Keratinocyte (primary cell): ENCODE measurements around the gene NHERF2. TPM values are rescaled to one million over a fixed set of nuclear protein-coding genes. Genes with fewer than 3 reads are reported as not detected.

ENCODE experiments used
- DNase-seq: peaks from one replicate; pipeline ENCODE4 v3.0.0-alpha.2; 2011; ENCODE audit warnings: low read depth, missing footprints, low spot score
- FAIRE-seq: peaks from 2 replicates; lab custom pipeline; 2011; peaks lifted over from hg19 to GRCh38; lab: Jason Lieb, UNC
- H2AFZ ChIP-seq: 2 replicates; pipeline ENCODE4 v1.6.0; 2012; ENCODE audit warnings: low read length, control low read depth, inconsistent platforms; ENCODE audit not compliant: control insufficient read depth
- H3K27ac ChIP-seq: 2 replicates; pipeline ENCODE4 v1.5.1; 2011; ENCODE audit warnings: low read length; ENCODE audit not compliant: control insufficient read depth, insufficient read depth
- H3K27me3 ChIP-seq: 3 replicates; pipeline ENCODE4 v1.6.0; 2011; ENCODE audit warnings: low read length; ENCODE audit not compliant: control insufficient read depth, insufficient read depth; ENCODE audit errors: extremely low read depth
- H3K36me3 ChIP-seq, 2 experiments: 2 replicates in 1 of 2; 3 replicates in 1 of 2; pipeline ENCODE4 v1.5.1; 2011; ENCODE audit warnings: low read length in 2 of 2, mild to moderate bottlenecking in 1 of 2; ENCODE audit not compliant: control insufficient read depth in 2 of 2, insufficient read depth in 2 of 2; ENCODE audit errors: extremely low read depth in 1 of 2
- H3K4me1 ChIP-seq: 3 replicates; pipeline ENCODE4 v1.5.1; 2011; ENCODE audit warnings: low read length; ENCODE audit not compliant: control insufficient read depth, insufficient read depth; ENCODE audit errors: extremely low read depth
- H3K4me2 ChIP-seq: 3 replicates; pipeline ENCODE4 v1.6.0; 2011; ENCODE audit warnings: low read depth, low read length; ENCODE audit not compliant: control insufficient read depth, insufficient read depth; ENCODE audit errors: extremely low read depth
- H3K4me3 ChIP-seq, 3 experiments: fragments of 200-600 bp in 1 of 3; sonication (generic) in 1 of 3; 2 replicates in 2 of 3; 3 replicates in 1 of 3; pipeline ENCODE4 v1.5.1; 2011 to 2016; ENCODE audit warnings: low read length in 3 of 3, mild to moderate bottlenecking in 3 of 3, control low read depth in 2 of 3, inconsistent platforms in 1 of 3, low read depth in 1 of 3, mixed read lengths in 1 of 3, mixed run types in 1 of 3, moderate library complexity in 1 of 3; ENCODE audit not compliant: control insufficient read depth in 2 of 3, insufficient read depth in 2 of 3; ENCODE audit errors: extremely low read depth in 1 of 3
- H3K79me2 ChIP-seq: 2 replicates; pipeline ENCODE4 v1.6.0; 2012; ENCODE audit warnings: low read length; ENCODE audit not compliant: control insufficient read depth, insufficient read depth
- H3K9ac ChIP-seq: 3 replicates; pipeline ENCODE4 v1.6.0; 2011; ENCODE audit warnings: low read length; ENCODE audit not compliant: control insufficient read depth, insufficient read depth; ENCODE audit errors: extremely low read depth
- H3K9me1 ChIP-seq: 3 replicates; pipeline ENCODE4 v1.6.0; 2011; ENCODE audit warnings: low read length; ENCODE audit not compliant: control insufficient read depth, insufficient read depth; ENCODE audit errors: extremely low read depth
- H3K9me3 ChIP-seq: 2 replicates; pipeline ENCODE4 v1.5.1; 2012; ENCODE audit warnings: low read depth, low read length; ENCODE audit not compliant: control insufficient read depth
- H4K20me1 ChIP-seq: 3 replicates; pipeline ENCODE4 v1.6.0; 2011; ENCODE audit warnings: low read length; ENCODE audit not compliant: control insufficient read depth, insufficient read depth; ENCODE audit errors: extremely low read depth
- CTCF ChIP-seq, 3 experiments: IDR thresholded peaks in 1 of 3; conservative IDR thresholded peaks in 1 of 3; optimal IDR thresholded peaks in 1 of 3; 2 replicates in 2 of 3; 3 replicates in 1 of 3; pipeline versions ENCODE3 to v1.5.1; 2011; ENCODE audit warnings: low read length in 3 of 3, mild to moderate bottlenecking in 3 of 3, moderate library complexity in 2 of 3, control low read depth in 1 of 3, inconsistent platforms in 1 of 3; ENCODE audit not compliant: insufficient read depth in 2 of 3; ENCODE audit errors: extremely low read depth in 1 of 3
- EZH2 ChIP-seq: IDR thresholded peaks from one replicate; pipeline ENCODE4 v1.6.1; 2012; ENCODE audit warnings: inconsistent platforms, mild to moderate bottlenecking, low read length, moderate library complexity
- dilution Hi-C: fragments of 300-500 bp; cut with MboI; formaldehyde crosslinking; loops from one replicate; pipeline ENCODE4 v1.7.0; 2020; ENCODE audit warnings: low sequenced_read_pairs; ENCODE audit not compliant: extremely low pct_ligation_motif_present
- polyA plus RNA-seq, 5 experiments: library from polyadenylated mRNA; depleted of rRNA in 3 of 5; stranded (reverse) in 3 of 5; stranded (forward) in 1 of 5; unstranded in 1 of 5; fragments of >200 nt; gene quantifications; 1 replicate in 1 of 5; 2 replicates in 3 of 5; 3 replicates in 1 of 5; pipeline versions ENCODE4 v1.2.1 to v1.2.3, GENCODE V29; 2011 to 2012; ENCODE audit warnings: missing spikeins in 2 of 5, low read depth in 1 of 5, low replicate concordance in 1 of 5

Gene NHERF2
- polyA plus RNA-seq, 1 donor (not counting 4 experiments of a cell fraction or from before 2014, with no cell fraction given) = 5.9 TPM

GRCh38 chr16:2085669-2086068 lies 59.0 kb downstream of the NHERF2 start:
- no peak for FAIRE-seq

GRCh38 chr16:2086106-2086742 lies 59.5 kb downstream of the NHERF2 start:
- Histone ChIP-seq H4K20me1 (peaks cover 19% of the 10 kb centered on the region), H3K9ac (no peak overlapping the region), H3K4me1 (peaks cover 15% of the 10 kb centered on the region), H3K9me3 (no peaks in the 10 kb centered on the region), H3K36me3 (peaks cover 24 to 44% of the 10 kb centered on the region in 2 experiments), H2AFZ (no peak overlapping the region), H3K4me2 (no peak overlapping the region), H3K27ac (no peak overlapping the region), H3K4me3 (no peak overlapping the region), H3K79me2 (no peaks in the 10 kb centered on the region), H3K27me3 (no peaks in the 10 kb centered on the region), H3K9me1 (no peaks in the 10 kb centered on the region)
- TF ChIP-seq CTCF (optimal IDR thresholded peaks at IDR 0.05 in 1 of 3, IDR thresholded peaks at IDR 0.05 in 1 of 3, conservative IDR thresholded peaks at IDR 0.05 in 1 of 3; ENCODE audit: extremely low read depth in 1 of 3, insufficient read depth in 2 of 3, low read length in 3 of 3) (no peak), EZH2 (no peak)
- no peak for FAIRE-seq
- dilution Hi-C loops = no loop called here
- no peak for DNase-seq

More at GRCh38 chr16:2085669-2086068, 59.0 kb downstream of the NHERF2 start:
- TF ChIP-seq EZH2 = no peak
- TF ChIP-seq CTCF (optimal IDR thresholded peaks at IDR 0.05 in 1 of 3, IDR thresholded peaks at IDR 0.05 in 1 of 3, conservative IDR thresholded peaks at IDR 0.05 in 1 of 3; ENCODE audit: extremely low read depth in 1 of 3, insufficient read depth in 2 of 3, low read length in 3 of 3) = no peak
- DNase-seq = no peak
- Histone ChIP-seq H3K9me1 (no peaks in the 10 kb centered on the region), H3K4me2 (no peak overlapping the region), H4K20me1 (peaks cover 19% of the 10 kb centered on the region), H3K27me3 (no peaks in the 10 kb centered on the region), H3K4me1 (peaks cover 15% of the 10 kb centered on the region), H2AFZ (no peak overlapping the region), H3K9ac (no peak overlapping the region), H3K27ac (no peak overlapping the region), H3K4me3 (no peak overlapping the region), H3K79me2 (no peaks in the 10 kb centered on the region), H3K36me3 (peaks cover 28 to 41% of the 10 kb centered on the region in 2 experiments), H3K9me3 (no peaks in the 10 kb centered on the region)
- dilution Hi-C loops = no loop called here
